HG03460 (cell line): ENCODE measurements around the gene PARD3B.

Experiments
- ATAC-seq: cut with Tn5 transposase; IDR thresholded peaks from one replicate; pipeline ENCODE4 v1.9.1; 2021; ENCODE audit not compliant: unreplicated experiment

The PARD3B gene

DNA sequence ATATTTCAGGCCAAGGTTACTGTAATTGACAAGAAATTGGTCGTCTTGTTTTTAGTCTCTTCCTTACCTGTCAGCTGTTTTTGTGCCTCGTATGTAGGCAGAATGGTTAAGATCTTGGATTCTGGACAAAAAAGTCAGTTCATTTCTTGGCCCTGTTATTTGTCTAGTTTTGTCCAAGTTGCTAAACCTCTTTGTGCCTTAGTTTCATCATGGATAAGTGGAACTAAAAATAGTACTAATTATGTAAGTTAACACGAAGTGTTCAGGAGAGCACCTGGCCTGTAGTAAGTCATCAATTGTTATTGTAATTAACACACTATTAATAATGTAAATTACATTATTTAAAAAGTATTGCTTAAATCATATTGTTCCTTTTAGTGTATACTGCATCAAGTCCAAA lies 148.0 kb downstream of the PARD3B start:
- no peak for ATAC-seq

DNA sequence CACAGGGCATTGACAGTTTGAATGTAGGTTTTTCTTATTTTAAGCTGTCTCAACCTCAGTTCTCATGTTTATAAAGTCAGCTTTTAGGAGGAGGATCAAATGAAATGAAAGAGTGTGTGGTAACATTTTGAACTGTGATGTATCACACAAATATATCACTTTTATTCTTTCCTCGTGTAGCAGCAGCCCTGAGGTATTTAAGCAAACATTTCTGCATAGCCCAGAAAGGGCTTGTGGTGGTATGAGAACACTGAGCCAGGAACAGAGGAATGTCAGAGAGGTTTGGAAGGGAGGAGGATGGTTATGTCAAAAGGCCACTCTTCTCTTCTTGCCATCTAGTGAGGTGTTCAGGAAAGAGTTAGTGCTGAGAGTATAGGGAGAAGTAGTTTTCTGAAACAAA lies 150.2 kb downstream of the PARD3B start:
- ATAC-seq: no peak

DNA sequence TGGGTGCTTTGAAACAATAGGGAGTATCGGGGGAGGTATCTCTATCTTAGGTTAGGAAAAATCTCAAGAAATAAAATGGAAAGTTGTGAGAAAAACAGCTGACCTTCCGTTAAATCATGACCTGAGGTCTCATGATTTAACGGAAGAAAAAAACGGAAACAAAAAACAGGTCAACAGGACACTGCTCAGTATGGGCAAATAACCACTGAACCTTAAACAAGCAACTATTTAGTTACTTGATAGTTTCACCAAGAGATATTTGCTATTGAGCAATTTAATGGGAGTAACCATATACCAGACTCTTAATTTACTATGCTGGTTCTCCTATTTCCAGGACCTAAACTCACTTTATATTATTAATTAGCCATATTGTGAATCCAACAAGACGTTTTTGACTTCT lies 150.8 kb downstream of the PARD3B start:
- no peak for ATAC-seq

GRCh38 chr2:204705243-204705932 lies 160.1 kb downstream of the PARD3B start:
- ATAC-seq: no peak

DNA sequence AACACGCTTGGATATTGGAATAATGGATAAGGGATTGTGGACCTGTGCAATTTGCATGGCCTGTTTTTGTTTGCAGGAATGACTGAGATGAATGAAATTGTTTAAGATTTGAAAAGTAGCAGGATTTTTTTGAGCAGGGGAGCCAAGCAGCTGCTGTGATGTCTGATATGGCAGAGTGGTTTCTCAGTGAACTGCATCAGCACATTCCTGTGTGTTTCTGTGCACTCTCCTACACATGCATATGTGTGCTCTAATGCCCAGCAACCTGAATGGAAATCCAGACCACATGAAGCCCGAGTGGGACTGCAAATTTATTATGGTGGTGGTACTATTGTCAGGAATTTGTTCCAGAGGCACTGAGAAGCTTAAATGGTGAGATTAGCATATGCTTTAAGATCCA lies 161.7 kb downstream of the PARD3B start:
- ATAC-seq: no peak

GRCh38 chr2:204713211-204713610 lies 167.9 kb downstream of the PARD3B start:
- ATAC-seq: no peak

- ATAC-seq: no peak
Observed at GRCh38 chr2:204715361-204715760, 170.1 kb downstream of the PARD3B start.

DNA sequence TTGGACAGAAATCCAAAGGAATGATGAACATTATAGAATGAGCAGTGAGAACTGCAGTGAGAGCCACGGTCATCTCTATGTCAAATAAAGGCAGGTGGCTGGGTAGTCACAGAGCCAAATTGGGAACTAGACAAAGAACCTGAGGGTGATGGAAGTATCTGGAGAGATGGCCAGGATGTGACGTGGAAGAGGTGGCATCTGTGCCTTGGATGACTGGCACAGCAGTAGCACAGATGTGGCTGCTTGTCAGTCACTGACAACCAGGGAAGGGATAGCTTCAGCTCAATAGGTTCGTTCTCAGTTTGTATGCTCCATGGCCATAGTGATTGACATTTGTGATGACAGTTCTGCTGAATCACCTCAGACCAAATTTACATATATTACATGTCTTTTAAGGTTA lies 172.3 kb downstream of the PARD3B start:
- no peak for ATAC-seq

DNA sequence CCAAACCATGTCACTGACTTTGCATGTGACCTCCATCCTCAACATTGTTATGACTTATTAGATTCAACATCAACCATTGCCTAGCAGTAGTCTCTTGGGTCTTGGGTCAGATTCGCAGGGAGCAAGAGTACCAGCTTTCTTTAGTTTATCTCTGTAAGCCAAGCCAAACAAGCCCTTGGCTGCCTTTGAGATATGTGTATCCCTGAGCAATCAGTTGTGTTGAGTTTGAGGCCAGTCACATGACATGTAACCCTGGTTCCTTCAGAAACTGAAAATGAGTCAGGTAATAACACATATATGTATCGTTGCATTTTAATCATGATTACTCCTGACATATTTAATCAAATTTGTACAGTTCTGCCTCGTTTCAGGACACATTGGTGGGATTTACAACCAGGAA lies 173.3 kb downstream of the PARD3B start:
- no peak for ATAC-seq

DNA sequence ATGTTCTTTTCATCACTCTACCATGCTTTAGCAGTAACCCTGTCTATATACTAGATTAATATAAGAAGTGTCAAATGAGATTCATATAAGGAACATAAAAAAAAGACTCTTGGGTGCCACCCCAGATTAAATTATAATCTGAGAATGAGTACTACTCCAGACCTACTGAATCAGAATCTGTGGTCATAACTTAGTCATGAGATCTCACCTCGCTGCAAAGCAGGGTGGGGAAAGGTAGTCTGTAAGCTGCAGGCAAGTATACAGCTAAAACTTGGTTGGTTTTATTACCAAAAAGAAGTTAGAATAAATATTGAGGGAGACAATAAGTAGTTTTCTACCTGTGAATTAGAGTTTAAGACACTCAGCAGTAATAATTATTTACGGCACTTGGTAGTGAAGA lies 175.6 kb downstream of the PARD3B start:
- no peak for ATAC-seq

GRCh38 chr2:204722207-204722606 lies 176.9 kb downstream of the PARD3B start:
- ATAC-seq: no peak

GRCh38 chr2:204722691-204723090 lies 177.4 kb downstream of the PARD3B start:
- no peak for ATAC-seq

- ATAC-seq: no peak
Observed at GRCh38 chr2:204725693-204726360, 180.6 kb downstream of the PARD3B start.

DNA sequence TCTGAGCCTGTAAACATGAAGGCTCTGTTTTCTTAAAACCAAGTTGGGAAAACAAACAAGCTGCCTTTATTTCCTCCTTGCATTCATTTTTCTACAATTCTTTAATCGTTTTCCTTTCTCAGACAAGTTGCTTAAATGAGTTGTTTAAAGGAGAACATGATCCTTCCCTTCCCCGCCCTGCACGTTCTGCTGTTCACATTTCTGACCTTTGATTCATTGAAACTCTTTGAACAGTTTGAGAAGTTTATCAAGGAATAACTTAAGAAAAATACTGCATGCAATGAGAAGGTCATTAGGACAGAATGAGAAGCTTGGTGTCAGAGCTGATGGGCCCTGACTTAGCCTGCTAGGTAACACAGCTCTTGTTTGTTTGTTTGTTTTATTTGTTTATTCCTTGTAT lies 181.6 kb downstream of the PARD3B start:
- ATAC-seq: no peak

- no peak for ATAC-seq
Observed at GRCh38 chr2:204727368-204727767, 182.1 kb downstream of the PARD3B start.

GRCh38 chr2:204730603-204731002 lies 185.3 kb downstream of the PARD3B start:
- no peak for ATAC-seq

DNA sequence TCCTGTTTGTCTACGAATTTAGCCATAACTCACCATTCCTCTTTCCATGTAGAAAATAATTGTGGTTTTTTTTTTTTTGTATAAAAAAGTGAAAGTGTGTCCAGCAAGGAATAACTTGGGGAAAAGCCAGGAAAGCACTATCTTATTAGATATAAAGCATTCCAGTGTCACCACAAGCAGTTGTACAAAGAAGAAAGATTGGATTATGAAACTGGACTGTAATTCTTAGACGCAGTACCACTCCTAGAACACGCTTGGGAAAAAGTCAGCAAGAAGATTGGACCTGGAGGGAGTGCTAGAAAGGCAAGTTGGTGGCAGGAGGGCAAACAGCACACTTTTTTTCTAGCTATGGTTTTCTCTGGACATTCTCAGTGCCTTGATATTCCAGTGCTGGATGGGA lies 186.7 kb downstream of the PARD3B start:
- ATAC-seq: no peak

DNA sequence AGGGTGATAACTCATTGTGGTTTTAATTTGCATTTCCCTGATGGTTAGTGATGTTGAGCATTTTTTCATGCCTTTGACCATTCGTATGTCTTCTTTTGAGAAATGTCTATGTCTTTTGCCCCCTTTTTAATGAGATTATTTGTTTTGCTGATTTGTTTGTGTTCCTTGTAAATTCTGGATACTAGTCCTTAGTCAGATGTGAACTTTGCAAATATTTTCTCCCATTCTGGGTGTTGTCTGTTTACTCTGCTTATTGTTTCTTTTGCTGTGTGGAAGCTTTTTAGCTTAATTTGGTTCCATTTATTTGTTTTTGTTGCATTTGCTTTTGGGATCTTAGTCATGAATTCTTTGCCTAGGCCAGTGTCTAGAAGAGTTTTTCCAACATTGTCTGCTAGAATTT lies 192.0 kb downstream of the PARD3B start:
- no peak for ATAC-seq

DNA sequence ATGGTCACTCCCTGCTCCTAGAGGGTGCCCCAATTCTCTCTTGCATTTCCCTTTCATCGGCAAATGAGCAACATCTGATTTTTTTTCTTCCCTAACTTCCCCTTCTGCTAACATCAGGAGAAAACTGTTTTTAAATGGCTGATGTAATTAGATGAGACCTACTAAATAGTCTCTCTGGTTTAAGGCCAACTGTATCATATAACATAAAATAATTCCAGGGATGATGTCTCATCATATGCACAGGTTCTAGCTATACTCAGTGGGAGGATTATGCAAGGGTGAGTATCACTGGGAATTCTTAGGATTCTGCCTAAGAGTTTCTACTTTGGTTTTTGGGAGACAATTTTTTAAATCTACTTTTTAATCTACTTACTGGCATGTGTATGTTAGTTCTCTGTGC lies 193.4 kb downstream of the PARD3B start:
- ATAC-seq: no peak

- ATAC-seq: no peak
Observed at GRCh38 chr2:204743393-204743960, 198.2 kb downstream of the PARD3B start.

- ATAC-seq: no peak
Observed at GRCh38 chr2:204744506-204744905, 199.2 kb downstream of the PARD3B start.

- no peak for ATAC-seq
Observed at GRCh38 chr2:204748286-204748685, 203.0 kb downstream of the PARD3B start.

DNA sequence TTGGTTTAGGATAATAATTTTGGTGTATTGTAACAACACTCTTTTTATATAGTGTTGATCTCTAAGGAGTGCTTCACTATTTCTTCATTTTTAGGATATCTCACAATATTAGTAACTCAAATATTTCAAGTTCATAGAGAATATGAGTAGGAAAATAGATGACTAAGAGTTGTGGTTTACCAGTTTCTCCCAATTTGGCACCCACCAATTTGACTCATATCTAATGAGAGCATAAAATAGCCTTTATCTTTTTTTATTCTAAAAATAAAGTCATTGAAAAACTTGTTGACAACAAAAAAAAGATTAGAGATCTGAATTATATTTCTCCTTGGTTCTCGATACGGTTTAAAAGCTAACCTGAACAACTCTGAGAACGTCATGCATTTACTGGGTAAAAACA lies 204.0 kb downstream of the PARD3B start:
- ATAC-seq: no peak
